BJ (cell line): ENCODE data around the gene CDKN2D. TPM values are rescaled to one million over a fixed set of nuclear protein-coding genes. Genes with fewer than 3 reads are reported as not detected.

Source experiments
- CTCF ChIA-PET: fragments of 350-600 bp; formaldehyde crosslinking; extraction: SDS; loops from one replicate; lab custom pipeline; 2021; ENCODE audit warnings: antibody characterized with exemption, inconsistent platforms; lab: Yijun Ruan, JAX
- POLR2A ChIA-PET: fragments of 300-600 bp; sonication (Branson Sonifier 250); formaldehyde crosslinking; extraction: SDS; loops from one replicate; lab custom pipeline; 2021; ENCODE audit warnings: antibody characterized with exemption; lab: Charles Lee
- DNase-seq: peaks from one replicate; pipeline ENCODE4 v3.0.0-alpha.2; 2011; ENCODE audit warnings: low read depth
- H3K27me3 ChIP-seq: 2 replicates; pipeline ENCODE4 v1.6.0; 2011; ENCODE audit warnings: low read length; ENCODE audit not compliant: control insufficient read depth, insufficient read depth
- H3K36me3 ChIP-seq: 2 replicates; pipeline ENCODE4 v1.5.1; 2011; ENCODE audit warnings: low read length; ENCODE audit not compliant: control insufficient read depth, insufficient read depth
- H3K4me3 ChIP-seq: 2 replicates; pipeline ENCODE4 v1.5.1; 2011; ENCODE audit warnings: low read depth, mild to moderate bottlenecking, control low read depth, low read length
- polyA plus RNA-seq: library from polyadenylated mRNA; depleted of rRNA; stranded (reverse); fragments of >200 nt; gene quantifications from 2 replicates; pipeline ENCODE4 v1.2.3, GENCODE V29; 2011
- TF ChIP-seq, protein P1 (sequence below): IDR thresholded peaks from 2 replicates; pipeline ENCODE4 v1.5.1; 2011; ENCODE audit warnings: low read depth, mild to moderate bottlenecking, control low read depth, inconsistent platforms, low read length, moderate library complexity; ENCODE audit not compliant: insufficient read depth

The CDKN2D gene
- polyA plus RNA-seq, 1 experiment, result 15.5 TPM

DNA sequence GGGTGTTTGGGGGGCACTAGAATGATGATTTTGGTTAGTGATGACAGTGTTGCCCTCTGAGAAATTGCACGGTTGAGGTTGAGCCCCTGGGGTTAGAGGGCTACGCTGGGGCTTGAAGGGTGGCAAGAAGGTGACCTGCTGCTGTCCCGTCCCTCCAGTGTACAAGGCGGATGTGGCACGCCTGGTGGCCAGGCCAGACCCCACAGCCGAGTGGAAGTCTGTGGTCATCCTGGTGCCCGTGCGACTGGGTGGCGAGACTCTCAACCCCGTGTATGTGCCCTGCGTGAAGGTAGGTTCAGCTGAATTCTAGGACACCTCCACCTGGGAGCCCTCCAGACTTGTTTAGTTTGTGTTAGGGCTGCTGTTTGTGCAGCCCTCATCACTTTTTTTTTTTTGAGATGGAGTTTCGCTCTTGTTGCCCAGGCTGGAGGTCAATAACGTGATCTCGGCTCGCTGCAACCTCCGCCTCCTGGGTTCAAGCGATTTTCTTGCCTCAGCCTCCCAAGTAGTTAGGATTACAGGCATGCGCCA lies 20.0 kb downstream of the CDKN2D start:
- Histone ChIP-seq H3K4me3 (no peak overlapping the region), H3K36me3 (peaks cover 27% of the 10 kb centered on the region), H3K27me3 (no peaks in the 10 kb centered on the region)
- POLR2A ChIA-PET, result no interaction called here
- CTCF ChIA-PET, result interaction anchor here (0.6 to 1.6 kb wide), 2 partner anchors 69 to 564 kb away, joined by 3 to 4 read pairs; no protein-coding TSS in a partner anchor
- no peak for DNase-seq
- TF ChIP-seq, protein P1, sequence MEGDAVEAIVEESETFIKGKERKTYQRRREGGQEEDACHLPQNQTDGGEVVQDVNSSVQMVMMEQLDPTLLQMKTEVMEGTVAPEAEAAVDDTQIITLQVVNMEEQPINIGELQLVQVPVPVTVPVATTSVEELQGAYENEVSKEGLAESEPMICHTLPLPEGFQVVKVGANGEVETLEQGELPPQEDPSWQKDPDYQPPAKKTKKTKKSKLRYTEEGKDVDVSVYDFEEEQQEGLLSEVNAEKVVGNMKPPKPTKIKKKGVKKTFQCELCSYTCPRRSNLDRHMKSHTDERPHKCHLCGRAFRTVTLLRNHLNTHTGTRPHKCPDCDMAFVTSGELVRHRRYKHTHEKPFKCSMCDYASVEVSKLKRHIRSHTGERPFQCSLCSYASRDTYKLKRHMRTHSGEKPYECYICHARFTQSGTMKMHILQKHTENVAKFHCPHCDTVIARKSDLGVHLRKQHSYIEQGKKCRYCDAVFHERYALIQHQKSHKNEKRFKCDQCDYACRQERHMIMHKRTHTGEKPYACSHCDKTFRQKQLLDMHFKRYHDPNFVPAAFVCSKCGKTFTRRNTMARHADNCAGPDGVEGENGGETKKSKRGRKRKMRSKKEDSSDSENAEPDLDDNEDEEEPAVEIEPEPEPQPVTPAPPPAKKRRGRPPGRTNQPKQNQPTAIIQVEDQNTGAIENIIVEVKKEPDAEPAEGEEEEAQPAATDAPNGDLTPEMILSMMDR, result no peak

DNA sequence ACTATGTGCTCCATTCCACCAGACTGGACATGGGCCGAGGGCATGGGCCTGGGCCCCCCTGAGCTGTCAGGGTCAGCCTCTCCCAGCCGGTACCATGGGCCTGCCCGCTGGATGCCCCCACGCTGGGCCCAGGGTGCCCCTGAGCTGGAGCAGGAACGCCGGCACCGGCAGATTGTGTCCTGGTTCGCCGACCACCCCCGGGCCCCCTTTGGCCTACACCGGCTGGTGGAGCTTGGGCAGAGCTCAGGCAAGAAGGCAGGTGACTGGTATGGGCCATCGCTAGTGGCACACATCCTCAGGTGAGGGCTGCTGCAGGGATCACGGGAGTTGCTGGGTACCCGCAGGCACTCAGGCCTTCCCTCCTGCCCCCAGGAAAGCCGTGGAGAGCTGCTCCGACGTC lies 22.0 kb downstream of the CDKN2D start:
- TF ChIP-seq, protein P1, result no peak
- CTCF ChIA-PET, result interaction anchor here (1.2 kb wide), 1 partner anchor 41 kb away, joined by 3 read pairs; no protein-coding TSS in a partner anchor
- H3K36me3 ChIP-seq, result peaks cover 10% of the 10 kb centered on the region
- POLR2A ChIA-PET, result no interaction called here
- no peak for DNase-seq
- no peak overlapping the region for H3K4me3 ChIP-seq
- no peaks in the 10 kb centered on the region for H3K27me3 ChIP-seq

DNA sequence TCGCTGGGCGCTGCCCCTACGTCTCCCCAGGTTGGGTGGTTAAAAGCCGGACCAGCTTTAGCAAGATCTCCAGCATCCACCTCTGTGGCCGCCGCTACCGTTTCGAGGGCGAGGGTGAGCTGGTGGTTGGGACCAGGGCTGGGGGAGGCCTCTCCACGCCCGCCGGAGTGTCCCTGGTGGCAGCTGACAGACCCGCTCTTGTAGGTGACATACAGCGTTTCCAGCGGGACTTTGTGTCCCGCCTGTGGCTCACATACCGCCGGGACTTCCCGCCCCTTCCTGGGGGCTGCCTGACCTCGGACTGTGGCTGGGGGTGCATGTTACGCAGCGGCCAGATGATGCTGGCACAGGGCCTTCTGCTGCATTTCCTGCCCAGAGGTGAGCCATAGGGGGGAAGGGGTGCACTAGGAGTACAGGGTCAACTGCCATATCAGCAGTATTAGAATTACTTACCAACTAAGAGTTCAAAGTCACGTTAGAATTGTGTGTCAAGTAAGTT lies 24.0 kb downstream of the CDKN2D start:
- POLR2A ChIA-PET, result no interaction called here
- no peaks in the 10 kb centered on the region for H3K27me3 ChIP-seq
- H3K4me3 ChIP-seq, result peak overlapping the region; percentile 89
- CTCF ChIA-PET, result interaction anchor here (0.5 to 1.0 kb wide), 2 partner anchors 9 to 59 kb away, joined by 3 read pairs; no protein-coding TSS in a partner anchor
- H3K36me3 ChIP-seq, result peaks cover 7% of the 10 kb centered on the region
- TF ChIP-seq, protein P1, result no peak
- no peak for DNase-seq

DNA sequence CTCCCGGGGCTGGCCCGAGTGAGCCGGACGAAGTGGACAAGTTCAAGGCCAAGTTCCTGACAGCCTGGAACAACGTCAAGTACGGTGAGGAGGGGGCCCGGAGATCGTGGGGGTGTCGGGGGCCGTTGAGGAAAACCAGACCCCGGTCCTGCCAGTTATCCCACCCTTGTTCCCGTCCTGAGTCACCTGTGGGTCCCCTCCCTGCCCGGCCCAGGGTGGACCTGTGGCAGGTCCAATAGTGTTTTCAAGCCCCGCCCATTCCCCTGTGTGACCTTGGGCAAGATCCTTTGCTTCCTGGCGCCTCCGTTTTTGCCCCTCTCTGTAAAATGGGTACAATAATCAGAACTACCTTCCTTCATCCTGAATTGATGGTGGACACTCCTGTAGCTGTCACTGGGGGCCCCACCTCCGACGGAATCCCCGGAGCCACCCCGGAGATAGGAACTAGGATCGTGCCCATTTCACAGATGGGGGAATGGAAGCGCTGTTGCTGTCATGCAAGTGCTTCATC lies 24.5 kb downstream of the CDKN2D start:
- DNase-seq, result no peak
- H3K4me3 ChIP-seq, result peak overlapping the region; percentile 89
- peaks cover 7% of the 10 kb centered on the region for H3K36me3 ChIP-seq
- ChIA-PET CTCF (interaction anchor here (1.0 kb wide), 1 partner anchor 9 kb away, joined by 3 read pairs; no protein-coding TSS in a partner anchor), POLR2A (no interaction called here)
- TF ChIP-seq, protein P1, result no peak
- H3K27me3 ChIP-seq, result no peaks in the 10 kb centered on the region

DNA sequence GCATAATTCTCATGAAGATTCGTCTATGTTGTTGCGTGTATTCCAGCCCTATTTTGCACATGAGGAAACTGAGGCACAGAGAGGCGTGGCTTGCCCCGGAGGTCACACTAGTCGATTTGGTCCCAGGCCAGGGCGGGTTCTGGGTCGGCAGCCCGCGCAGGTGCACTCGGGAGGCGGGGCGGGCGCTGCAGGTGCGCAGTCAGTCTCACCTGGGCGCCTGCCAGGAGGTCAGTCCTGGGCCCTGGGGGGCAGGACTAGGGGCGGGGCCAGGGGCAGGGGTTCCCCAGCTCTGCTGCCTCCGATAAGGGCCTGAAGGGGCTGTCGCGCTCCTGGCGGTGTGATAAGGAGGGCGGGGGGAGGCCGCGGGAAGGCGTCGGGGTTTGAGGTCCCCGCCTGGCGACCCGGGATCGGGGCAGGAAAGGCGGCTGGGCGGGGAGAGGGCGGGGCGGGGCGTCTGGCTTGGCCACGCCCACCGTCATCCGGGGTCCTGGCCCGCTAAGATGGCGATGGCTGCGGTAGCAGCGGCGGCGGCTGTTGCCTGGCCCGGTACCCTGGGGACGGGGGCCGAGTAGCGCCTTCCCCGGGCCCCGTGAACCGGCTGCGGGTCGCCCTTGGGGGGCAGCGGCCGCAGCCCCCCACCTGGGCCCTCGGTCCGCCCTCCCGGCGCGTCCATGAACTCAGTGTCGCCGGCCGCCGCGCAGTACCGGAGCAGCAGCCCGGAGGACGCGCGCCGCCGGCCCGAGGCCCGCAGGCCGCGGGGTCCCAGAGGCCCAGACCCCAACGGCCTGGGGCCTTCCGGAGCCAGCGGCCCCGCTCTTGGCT lies 25.1 kb downstream of the CDKN2D start, which contains the start of gene ATG4D:
TSS of gene ATG4D (plus strand) at position 485 of the 822 bp plus-strand sequence. CDS start at position 672, 187 bp downstream.
- POLR2A ChIA-PET, result no interaction called here
- no peaks in the 10 kb centered on the region for H3K27me3 ChIP-seq
- CTCF ChIA-PET, result interaction anchor here (2.6 to 3.4 kb wide), 3 partner anchors 9 to 23 kb away, joined by 11 to 21 read pairs (median 15); partner anchors contain the start of gene KRI1
- DNase-seq, result no peak
- TF ChIP-seq, protein P1, result no peak
- H3K4me3 ChIP-seq, result peak within 1 kb of the TSS; percentile 89
- peaks cover 4% of the 10 kb centered on the region for H3K36me3 ChIP-seq
